HFF-Myc (cell line): Measurements from ENCODE around the gene HGS.
"Not testable (repeated sequence)": the region's sequence is repeated elsewhere in the genome, so short reads cannot be mapped to it uniquely, and the experiment has no call there.

ENCODE experiments used
- DNase-seq: peaks from one replicate; pipeline ENCODE4 v3.0.0-alpha.2; 2011; ENCODE audit warnings: low read depth; ENCODE audit errors: extremely low read depth
- H3K4me3 ChIP-seq: replicated peaks from 2 replicates; pipeline ENCODE4 v1.5.1; 2011; ENCODE audit warnings: low read depth, mild to moderate bottlenecking, control low read depth, low read length
- TF ChIP-seq, protein P1 (sequence below): IDR thresholded peaks from 2 replicates; pipeline ENCODE4 v1.5.1; 2012; ENCODE audit warnings: mild to moderate bottlenecking, low read depth, low read length, control low read depth; ENCODE audit errors: missing control alignments

HGS gene

DNA sequence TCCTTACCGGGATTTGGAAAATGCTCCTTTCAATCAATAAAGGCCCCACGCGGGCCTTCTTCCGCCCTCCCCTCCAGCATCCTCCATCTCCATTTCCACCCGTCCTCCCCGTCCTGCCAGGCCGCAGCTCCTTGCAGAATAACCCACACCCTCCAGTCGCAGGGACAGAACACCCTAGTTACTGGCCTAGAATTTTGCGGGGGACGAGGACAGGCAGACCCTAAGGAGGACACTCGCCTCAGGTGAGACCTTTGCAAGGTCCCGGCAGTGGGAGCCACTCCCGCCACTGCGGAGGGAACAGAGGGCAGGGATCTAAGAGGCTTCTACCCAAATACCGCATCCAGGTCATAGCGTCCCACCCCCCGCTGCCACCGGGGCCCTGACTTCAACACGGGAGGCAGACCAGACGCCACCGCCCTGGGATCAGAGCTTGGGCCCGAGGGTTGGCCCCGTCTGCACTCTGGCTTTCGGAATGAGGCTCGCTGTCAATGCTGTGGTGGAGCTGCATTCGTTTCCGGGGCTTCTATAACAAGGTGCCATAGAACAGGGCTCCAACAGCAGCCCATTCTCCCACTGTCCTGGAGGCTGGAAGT, 55.1 kb downstream of the HGS start:
- TF ChIP-seq, protein P1, sequence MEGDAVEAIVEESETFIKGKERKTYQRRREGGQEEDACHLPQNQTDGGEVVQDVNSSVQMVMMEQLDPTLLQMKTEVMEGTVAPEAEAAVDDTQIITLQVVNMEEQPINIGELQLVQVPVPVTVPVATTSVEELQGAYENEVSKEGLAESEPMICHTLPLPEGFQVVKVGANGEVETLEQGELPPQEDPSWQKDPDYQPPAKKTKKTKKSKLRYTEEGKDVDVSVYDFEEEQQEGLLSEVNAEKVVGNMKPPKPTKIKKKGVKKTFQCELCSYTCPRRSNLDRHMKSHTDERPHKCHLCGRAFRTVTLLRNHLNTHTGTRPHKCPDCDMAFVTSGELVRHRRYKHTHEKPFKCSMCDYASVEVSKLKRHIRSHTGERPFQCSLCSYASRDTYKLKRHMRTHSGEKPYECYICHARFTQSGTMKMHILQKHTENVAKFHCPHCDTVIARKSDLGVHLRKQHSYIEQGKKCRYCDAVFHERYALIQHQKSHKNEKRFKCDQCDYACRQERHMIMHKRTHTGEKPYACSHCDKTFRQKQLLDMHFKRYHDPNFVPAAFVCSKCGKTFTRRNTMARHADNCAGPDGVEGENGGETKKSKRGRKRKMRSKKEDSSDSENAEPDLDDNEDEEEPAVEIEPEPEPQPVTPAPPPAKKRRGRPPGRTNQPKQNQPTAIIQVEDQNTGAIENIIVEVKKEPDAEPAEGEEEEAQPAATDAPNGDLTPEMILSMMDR, result no peak
- DNase-seq, result no peak
- no peak overlapping the region for H3K4me3 ChIP-seq

DNA sequence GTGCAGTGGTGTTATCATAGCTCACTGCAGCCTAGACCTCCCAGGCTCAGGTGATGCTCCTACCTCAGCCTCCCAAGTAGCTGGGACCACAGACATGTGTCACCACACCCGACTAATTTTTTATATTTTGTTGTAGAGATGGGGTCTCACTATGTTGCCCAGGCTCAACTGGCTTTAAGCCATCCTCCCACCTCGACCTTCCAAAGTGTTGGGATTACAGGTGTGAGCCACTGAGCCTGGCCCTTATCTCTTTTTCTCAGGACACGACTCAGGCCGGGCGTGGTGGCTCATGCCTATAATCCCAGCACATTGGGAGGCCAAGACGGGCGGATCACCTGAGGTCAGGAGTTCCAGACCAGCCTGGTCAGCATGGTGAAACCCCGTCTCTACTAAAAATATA, 55.8 kb downstream of the HGS start:
- not testable (repeated sequence) for H3K4me3 ChIP-seq, DNase-seq

- TF ChIP-seq, protein P1, result no peak
- DNase-seq, result no peak
- H3K4me3 ChIP-seq, result no peak overlapping the region
Measured at GRCh38 chr17:81740395-81740961, 56.7 kb downstream of the HGS start.

DNA sequence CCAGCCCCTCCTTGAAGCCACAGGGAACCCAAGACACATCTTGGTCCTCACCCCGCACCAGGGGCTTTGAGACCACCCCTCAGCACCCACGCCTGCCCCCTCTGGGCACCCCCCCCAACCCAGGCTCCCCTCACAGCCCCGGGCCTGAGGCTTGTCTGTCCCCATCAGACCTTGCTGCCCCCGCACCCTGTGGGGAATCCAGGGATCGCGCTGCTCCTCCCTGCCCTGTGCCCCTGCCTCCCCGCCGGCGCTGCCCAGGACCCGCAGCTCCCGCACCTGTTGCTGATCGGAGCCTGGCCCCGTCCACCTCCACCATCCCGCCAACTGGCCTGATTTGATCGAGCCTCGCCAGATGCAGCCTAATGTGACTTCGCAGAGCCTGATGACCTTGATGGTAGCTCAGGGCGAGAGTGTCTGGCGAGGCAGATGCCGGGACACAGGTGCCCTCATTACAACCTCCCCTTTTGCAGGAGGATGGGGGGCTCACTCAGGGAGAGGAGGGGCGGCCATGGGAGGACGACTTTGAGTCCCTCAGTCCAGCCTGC, 57.3 kb downstream of the HGS start:
- no peak overlapping the region for H3K4me3 ChIP-seq
- DNase-seq, result no peak
- TF ChIP-seq, protein P1, result no peak

- DNase-seq, result no peak
- H3K4me3 ChIP-seq, result no peak overlapping the region
- TF ChIP-seq, protein P1, result no peak
Measured at GRCh38 chr17:81741594-81742452, 58.0 kb downstream of the HGS start.
